HG03139 (cell line): ENCODE measurements around the gene HMGXB4.

Experiments
- ATAC-seq: cut with Tn5 transposase; IDR thresholded peaks from one replicate; pipeline ENCODE4 v1.9.1; 2021; ENCODE audit not compliant: unreplicated experiment

HMGXB4 gene

GRCh38 chr22:35324762-35325161 lies 67.5 kb downstream of the HMGXB4 start:
- ATAC-seq: no peak

DNA sequence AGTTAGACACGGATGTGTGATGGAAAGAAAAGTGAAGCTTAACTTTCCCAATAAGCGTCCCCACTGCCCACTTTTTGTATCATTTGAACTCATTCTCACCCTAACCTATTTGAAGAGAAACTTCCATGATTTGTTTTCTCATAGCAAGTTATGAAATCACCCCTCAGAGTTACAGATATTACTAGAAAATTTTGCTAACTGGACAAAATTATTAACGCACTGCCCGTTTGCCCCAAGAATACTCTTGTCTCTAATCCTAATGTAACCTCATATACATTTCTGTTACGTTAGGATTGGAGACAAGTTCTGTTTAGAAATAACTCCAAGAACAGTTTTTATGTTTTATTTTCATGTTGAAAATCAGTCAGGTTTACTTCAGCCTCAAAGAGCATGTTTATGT lies 67.9 kb downstream of the HMGXB4 start:
- no peak for ATAC-seq

DNA sequence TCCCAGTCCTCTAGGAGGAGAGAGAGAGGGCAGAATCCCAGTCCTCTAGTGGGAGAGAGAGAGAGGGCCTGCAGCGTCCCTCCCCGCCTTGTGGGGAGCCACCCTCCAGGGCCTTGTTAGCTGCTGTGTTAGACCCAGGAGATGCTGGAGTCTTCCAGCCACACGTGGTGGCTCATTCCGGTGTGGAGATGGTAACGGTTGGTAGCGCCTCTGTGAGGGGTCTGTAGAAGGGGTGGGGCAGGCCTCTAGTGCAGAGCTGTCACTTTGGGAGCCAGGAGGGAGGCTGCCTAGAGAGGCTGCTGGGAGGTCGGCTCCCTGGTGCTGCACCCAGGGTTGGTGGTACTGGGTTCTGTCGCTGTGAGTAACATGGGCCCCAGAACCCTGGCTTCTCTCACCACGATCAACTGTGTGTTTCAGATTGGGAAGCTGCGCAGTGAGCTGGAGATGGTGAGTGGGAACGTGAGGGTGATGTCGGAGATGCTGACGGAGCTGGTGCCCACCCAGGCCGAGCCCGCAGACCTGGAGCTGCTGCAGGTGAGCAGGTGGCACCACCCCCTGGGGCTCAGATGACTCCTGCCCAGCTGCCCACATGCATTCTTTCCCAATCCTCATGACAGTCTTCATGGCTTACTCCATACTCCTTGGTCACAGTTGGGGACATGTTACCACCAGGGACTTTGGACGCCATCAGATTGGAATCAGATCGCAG lies 69.7 kb downstream of the HMGXB4 start:
- no peak for ATAC-seq

DNA sequence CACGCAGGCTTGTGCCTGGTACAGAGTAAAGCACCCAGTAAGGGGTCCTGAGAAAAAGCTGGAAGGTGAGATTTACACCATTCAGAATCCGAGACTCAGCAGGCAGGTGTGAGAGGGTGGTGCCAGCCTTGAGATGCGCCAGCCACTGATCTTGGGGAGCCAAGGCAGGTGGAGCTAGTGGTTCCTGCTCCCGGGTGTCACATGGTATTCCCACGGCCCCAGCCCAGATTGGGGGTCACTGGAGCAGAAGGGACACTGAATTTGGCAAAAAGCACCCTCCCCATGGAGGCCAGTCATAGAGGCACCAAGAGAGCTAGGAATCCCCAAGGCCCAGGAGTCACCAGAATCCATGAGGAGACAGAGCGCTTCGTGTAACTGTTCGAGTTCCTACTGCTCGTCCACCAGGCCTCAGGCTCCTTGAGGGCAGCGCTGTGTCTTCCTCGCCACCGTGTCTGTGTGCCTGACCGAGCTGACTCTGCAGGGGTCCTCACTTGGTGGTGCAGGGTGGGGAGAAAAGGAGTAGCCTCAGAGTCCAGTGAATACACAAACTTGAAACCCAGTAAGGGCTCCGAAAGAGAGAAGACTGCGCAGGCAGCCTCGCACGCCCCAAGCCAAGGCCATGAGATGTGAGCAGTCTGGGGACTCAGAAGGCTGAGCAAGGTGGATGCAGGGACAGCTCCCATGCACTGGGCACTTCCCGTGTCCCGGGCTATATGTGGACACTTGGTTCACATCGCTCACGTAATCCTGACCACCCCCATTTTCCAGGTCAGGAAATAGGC lies 70.6 kb downstream of the HMGXB4 start:
- ATAC-seq: no peak

- ATAC-seq: no peak
Measured at GRCh38 chr22:35328472-35328885, 71.2 kb downstream of the HMGXB4 start.

DNA sequence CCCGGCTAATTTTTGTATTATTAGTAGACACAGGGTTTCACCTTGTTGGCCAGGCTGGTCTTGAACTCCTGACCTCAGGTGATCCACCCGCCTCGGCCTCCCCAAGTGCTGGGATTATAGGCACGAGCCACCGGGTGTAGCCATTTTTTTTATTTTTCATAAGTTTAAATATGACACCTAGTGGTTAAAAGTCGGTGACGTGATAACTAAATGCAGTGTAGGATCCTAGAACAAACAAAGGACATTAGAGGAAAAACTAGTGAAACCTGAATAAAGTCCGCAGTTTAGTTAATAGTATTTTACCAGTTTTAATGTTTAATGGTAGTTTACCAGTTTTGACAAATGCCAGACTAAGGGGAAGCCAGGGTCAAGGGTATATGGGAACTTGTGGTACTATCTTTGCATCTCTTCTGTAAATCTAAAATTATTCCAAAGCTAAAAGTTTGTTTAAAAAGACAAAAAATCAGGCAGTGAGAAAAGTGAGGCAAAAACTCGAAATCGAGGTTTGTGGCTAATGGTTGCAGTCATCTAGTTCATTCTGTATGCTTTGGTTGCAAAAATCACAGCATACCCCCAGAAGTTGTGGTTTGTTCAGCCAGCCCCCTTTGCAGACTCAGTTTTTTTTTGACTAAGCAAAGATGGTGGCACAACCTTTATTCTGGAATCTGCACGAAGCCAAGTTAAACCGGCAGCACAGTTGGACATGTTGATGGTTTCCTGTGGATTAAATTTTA lies 72.0 kb downstream of the HMGXB4 start:
- no peak for ATAC-seq

DNA sequence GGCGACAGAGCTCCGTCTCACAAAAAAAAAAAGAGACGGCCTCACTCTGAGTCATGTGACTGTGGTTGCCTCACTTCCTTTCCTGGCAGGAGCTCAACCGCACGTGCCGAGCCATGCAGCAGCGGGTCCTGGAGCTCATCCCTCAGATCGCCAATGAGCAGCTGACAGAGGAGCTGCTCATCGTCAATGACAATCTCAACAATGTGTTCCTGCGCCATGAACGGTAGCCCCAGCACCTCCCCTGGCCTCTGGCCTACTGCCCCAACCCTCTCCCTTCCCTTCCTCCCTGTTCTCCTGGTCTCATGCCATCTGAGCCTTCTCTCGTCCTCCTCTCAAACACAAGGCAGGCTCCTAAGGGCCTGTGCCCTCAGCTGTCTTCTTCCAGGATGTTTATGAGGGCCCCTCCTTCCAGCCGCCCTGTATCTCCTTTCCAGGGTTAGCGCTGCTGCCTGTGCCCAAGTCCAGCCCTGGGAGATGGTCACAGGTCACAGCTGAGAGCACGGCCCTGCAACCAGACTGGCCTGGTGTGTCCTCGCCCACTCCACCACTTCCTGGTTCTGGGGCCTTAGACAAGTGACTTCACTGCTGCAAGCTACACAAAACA lies 73.1 kb downstream of the HMGXB4 start:
- ATAC-seq: no peak

- ATAC-seq: no peak
Measured at GRCh38 chr22:35332278-35332677, 75.0 kb downstream of the HMGXB4 start.

- ATAC-seq: no peak
Measured at GRCh38 chr22:35333220-35333619, 75.9 kb downstream of the HMGXB4 start.

DNA sequence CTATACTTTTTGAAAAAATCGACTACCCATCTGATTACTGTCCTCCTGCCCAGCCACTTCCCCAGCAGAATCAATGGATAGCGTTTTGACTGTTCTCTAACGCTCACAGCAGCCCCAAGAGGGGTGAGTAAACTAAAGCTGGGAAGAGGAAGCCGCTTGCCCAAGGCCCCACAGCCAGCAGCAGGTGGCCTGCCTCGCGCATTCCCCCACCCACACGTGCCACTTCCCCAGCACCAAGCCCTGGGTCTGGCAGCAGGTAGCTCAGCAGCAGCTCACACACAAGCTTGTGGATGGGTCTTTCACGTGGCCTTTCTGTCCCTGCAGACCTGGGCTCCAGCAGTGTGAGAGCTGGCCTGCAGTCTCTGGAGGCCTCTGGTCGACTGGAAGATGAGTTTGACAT lies 76.7 kb downstream of the HMGXB4 start:
- ATAC-seq: no peak

DNA sequence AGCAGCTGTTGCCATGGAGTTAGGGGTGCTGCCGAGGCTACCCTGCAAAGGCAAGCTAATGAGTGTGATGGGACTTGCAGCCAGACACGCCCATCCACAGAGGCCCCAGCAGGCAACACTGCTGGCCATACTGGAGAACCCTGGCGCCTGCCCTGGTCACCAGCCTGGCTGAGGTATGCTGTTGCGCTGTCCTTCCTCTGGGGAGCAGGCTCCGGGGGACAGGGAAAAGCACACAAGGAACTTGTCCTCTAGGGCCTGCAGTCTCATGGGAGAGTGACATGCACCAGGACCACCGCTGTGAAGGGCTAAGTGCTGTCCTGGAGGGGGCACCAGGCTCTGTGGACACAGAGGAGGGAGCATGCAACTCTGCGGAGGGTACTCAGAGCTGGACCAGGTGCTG lies 78.2 kb downstream of the HMGXB4 start:
- no peak for ATAC-seq

DNA sequence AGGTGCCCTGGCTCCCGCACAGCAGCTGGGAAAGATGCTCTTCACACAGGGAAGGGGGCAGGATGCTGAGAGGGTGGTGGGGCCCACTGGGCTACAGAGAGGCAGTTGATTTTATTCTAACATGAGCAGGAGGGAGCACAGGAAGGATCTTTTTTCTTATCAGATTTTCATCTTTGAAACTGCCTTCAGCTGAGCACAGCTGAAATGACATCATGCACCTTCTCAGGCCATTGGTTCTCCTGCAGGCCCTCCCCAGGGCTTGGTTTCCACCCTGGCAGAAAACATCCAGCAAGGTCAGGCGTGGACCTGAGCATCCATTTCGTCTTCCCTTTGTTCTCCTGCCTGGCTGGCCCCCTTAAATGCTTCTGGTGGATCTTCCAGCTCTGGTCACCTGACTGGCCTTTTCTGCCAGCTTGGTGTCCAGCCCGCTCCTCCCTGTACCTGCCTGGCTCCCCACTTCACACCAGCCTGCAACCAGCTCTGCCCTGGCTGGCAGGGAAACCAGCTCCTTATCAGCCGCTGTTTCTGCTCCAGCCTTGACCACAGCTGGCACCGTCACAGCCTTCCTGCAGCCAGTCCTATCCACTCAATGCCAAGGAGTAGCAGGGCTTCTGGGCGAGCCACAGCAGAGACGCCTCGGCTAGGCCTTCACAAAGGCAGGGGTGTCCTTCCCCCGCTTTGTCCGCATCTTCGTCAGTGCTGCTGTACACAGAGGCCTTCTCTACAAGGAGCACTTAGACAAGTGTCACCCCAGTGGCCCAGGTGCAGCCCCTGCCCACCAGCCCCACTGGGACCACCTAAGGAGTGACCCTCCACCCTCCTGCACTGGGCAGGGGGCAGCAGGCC lies 78.9 kb downstream of the HMGXB4 start:
- no peak for ATAC-seq

DNA sequence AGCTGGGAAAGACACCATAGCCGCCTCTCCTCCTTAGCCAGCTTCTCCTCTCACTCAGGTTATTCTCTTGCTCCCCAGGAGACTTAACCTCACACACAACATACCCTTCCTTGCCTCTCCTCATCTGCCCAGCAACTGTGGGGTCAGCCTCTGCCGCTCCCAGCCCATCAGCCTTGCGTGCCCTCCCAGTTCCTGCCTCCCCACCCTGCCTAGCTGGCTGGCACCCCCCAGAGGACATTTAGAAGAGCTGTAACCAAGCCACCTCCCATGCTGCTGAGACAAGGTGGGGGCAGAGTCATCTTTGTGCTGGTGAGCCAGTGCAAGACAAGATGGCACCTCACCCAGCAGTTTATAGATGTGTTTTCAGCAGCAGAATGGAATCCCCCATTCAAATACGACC lies 80.6 kb downstream of the HMGXB4 start:
- ATAC-seq: no peak

GRCh38 chr22:35341090-35341874 lies 84.0 kb downstream of the HMGXB4 start:
- no peak for ATAC-seq

GRCh38 chr22:35342390-35342789 lies 85.1 kb downstream of the HMGXB4 start:
- no peak for ATAC-seq

DNA sequence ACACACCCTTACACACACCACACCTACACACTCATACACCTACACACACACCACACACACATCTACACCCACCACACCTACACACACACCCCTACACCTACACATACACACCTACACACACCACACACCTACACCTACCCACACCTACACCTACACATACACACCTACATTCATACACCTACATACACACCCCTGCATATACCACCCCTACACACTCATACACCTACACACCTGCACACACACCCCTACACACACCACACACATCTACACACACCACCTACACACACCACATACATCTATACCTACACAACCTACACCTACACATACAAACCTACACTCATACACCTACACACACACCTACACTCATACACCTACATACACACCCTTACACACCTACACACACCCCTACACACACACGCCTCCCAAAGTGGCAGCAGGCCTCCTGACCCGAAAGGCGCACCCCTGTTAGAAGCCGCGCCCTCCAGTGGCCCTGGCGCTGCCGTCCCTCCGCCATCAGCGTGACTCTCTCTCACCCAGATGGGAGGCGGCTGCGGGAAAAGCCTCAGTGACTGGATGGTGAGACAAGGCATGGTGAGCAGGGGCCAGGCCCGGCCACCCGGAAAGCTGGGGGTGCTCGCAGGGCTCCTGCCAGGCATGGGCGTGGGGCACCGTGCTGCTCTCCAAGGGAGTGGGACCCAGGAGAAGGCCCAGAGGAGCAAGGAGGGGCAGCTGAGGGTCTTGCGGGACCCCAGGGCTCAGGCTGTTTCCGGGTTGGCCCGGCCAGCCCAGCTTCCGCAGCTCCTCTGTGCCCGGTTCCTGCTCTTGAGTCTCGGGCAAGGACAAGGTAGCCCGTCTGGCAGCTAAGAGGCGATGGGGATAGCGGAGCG lies 86.6 kb downstream of the HMGXB4 start:
- ATAC-seq: no peak

DNA sequence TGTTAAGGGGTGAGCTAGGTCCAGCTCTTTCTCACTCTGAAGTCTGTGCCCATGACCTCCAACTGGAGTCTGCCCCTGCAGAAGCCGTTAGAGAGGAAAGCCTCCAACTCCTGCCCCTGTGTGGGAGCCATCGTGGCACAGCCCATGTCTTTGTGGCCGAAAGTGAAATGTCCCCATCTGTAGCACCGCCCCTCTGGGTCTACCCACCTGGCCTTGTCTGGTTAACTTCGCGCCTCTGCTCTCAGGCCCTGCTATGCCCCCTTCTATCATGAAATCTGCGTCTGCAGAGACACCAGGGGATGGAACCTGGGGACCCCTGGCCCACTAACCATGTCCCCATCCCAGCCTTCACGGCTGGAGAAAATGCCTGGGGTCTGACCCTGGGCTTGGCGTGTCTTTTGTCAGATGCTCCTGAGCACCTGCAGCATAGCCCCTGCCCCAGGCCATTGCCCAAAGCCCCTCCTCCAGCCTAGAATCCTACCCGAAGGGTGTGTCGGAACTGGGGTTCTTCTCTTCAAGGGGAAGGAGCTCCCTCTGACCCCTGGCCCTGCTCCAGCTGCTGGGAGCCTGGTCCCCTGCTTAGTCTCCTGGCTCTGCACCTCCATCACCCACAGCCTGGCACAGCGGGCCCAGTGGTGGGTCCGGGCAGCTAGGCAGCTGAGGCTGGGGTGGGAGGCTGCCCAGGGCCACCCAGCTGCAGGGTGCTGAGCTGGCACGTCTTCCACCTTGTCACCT lies 87.8 kb downstream of the HMGXB4 start:
- ATAC-seq: no peak
